HL-60 (cell line): ENCODE results near the gene FSTL3.
"Not testable (repeated sequence)": the region's sequence is repeated elsewhere in the genome, so short reads cannot be mapped to it uniquely, and the experiment has no call there.

Source experiments
- GABPA ChIP-seq: IDR thresholded peaks from 2 replicates; pipeline ENCODE4 v1.6.1; 2012; ENCODE audit warnings: low read depth
- POLR2AphosphoS5 ChIP-seq: IDR thresholded peaks from 2 replicates; pipeline ENCODE4 v1.6.1; 2012; ENCODE audit warnings: low read depth
- TF ChIP-seq, protein P1 (sequence below): IDR thresholded peaks from one replicate; pipeline ENCODE4 v1.5.1; 2011; ENCODE audit warnings: low read length, control low read depth, inconsistent platforms; ENCODE audit not compliant: insufficient read depth
- TF ChIP-seq, protein P2 (sequence below): IDR thresholded peaks from 2 replicates; pipeline ENCODE4 v1.6.1; 2012; ENCODE audit warnings: low read depth; ENCODE audit not compliant: insufficient replicate concordance

DNA sequence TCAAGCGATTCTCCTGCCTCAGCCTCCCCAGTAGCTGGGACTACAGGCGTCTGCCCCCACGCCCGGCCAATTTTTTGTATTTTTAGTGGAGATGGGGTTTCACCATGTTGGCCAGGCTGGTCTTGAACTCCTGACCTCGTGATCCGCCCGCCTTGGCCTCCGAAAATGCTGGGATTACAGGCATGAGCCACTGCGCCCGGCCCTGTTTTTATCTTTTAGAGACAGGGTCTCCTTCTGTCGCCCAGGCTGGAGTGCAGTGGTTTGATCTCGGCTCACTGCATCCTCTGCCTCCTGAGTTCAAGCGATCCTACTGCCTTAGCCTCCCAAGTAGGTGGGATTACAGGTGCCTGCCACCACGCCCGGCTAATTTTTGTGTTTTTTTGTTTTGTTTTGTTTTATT lies 22.3 kb downstream of the FSTL3 start:
- TF ChIP-seq, protein P1, sequence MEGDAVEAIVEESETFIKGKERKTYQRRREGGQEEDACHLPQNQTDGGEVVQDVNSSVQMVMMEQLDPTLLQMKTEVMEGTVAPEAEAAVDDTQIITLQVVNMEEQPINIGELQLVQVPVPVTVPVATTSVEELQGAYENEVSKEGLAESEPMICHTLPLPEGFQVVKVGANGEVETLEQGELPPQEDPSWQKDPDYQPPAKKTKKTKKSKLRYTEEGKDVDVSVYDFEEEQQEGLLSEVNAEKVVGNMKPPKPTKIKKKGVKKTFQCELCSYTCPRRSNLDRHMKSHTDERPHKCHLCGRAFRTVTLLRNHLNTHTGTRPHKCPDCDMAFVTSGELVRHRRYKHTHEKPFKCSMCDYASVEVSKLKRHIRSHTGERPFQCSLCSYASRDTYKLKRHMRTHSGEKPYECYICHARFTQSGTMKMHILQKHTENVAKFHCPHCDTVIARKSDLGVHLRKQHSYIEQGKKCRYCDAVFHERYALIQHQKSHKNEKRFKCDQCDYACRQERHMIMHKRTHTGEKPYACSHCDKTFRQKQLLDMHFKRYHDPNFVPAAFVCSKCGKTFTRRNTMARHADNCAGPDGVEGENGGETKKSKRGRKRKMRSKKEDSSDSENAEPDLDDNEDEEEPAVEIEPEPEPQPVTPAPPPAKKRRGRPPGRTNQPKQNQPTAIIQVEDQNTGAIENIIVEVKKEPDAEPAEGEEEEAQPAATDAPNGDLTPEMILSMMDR = not testable (repeated sequence)
- TF ChIP-seq, protein P2, sequence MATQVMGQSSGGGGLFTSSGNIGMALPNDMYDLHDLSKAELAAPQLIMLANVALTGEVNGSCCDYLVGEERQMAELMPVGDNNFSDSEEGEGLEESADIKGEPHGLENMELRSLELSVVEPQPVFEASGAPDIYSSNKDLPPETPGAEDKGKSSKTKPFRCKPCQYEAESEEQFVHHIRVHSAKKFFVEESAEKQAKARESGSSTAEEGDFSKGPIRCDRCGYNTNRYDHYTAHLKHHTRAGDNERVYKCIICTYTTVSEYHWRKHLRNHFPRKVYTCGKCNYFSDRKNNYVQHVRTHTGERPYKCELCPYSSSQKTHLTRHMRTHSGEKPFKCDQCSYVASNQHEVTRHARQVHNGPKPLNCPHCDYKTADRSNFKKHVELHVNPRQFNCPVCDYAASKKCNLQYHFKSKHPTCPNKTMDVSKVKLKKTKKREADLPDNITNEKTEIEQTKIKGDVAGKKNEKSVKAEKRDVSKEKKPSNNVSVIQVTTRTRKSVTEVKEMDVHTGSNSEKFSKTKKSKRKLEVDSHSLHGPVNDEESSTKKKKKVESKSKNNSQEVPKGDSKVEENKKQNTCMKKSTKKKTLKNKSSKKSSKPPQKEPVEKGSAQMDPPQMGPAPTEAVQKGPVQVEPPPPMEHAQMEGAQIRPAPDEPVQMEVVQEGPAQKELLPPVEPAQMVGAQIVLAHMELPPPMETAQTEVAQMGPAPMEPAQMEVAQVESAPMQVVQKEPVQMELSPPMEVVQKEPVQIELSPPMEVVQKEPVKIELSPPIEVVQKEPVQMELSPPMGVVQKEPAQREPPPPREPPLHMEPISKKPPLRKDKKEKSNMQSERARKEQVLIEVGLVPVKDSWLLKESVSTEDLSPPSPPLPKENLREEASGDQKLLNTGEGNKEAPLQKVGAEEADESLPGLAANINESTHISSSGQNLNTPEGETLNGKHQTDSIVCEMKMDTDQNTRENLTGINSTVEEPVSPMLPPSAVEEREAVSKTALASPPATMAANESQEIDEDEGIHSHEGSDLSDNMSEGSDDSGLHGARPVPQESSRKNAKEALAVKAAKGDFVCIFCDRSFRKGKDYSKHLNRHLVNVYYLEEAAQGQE = not testable (repeated sequence)
- not testable (repeated sequence) for TF ChIP-seq GABPA, POLR2AphosphoS5
